BLaER1 (cell line): ENCODE results near the gene CRACR2A.

Experiments
- H3K27ac ChIP-seq: shearing (Covaris generic); formaldehyde crosslinking; 2 replicates; pipeline ENCODE4 v1.8.1; 2022
- H3K27me3 ChIP-seq: shearing (Covaris generic); formaldehyde crosslinking; 2 replicates; pipeline ENCODE4 v1.8.1; 2022
- H3K36me3 ChIP-seq: shearing (Covaris generic); formaldehyde crosslinking; 2 replicates; pipeline ENCODE4 v1.8.1; 2022
- H3K4me1 ChIP-seq: shearing (Covaris generic); formaldehyde crosslinking; 2 replicates; pipeline ENCODE4 v1.8.1; 2022
- H3K4me2 ChIP-seq: shearing (Covaris generic); formaldehyde crosslinking; 2 replicates; pipeline ENCODE4 v1.8.1; 2022
- H3K4me3 ChIP-seq: shearing (Covaris generic); formaldehyde crosslinking; 2 replicates; pipeline ENCODE4 v1.8.1; 2022
- H3K9ac ChIP-seq: shearing (Covaris generic); formaldehyde crosslinking; 2 replicates; pipeline ENCODE4 v1.8.1; 2022
- H3K9me3 ChIP-seq: shearing (Covaris generic); formaldehyde crosslinking; 2 replicates; pipeline ENCODE4 v1.8.1; 2022
- H4K20me1 ChIP-seq: shearing (Covaris generic); formaldehyde crosslinking; 2 replicates; pipeline ENCODE4 v1.8.1; 2022
- Cebpa-rat ChIP-seq: shearing (Covaris generic); IDR thresholded peaks from 2 replicates; pipeline ENCODE4 v1.8.1; 2022

The CRACR2A gene

GRCh38 chr12:3578557-3578956 is 174.4 kb downstream of the CRACR2A start:
- H3K9me3 ChIP-seq: no peaks in the 10 kb centered on the region
- H3K9ac ChIP-seq: no peak overlapping the region
- peak overlapping the region; percentile 80; the same call in 1 of the 2 replicates for H3K4me2 ChIP-seq
- peaks cover 37% of the 10 kb centered on the region for H3K4me1 ChIP-seq
- H3K36me3 ChIP-seq: no peaks in the 10 kb centered on the region
- no peak overlapping the region for H3K4me3 ChIP-seq
- H3K27me3 ChIP-seq: no peaks in the 10 kb centered on the region
- no peaks in the 10 kb centered on the region for H4K20me1 ChIP-seq
- TF ChIP-seq Cebpa-rat: no peak
- H3K27ac ChIP-seq: no peak overlapping the region

GRCh38 chr12:3576891-3577290 is 176.0 kb downstream of the CRACR2A start:
- Histone ChIP-seq H3K4me3 (no peak overlapping the region), H3K9me3 (no peaks in the 10 kb centered on the region), H3K36me3 (no peaks in the 10 kb centered on the region), H3K4me1 (peaks cover 43% of the 10 kb centered on the region), H3K27me3 (no peaks in the 10 kb centered on the region), H3K4me2 (no peak overlapping the region), H3K27ac (no peak overlapping the region), H3K9ac (no peak overlapping the region), H4K20me1 (no peaks in the 10 kb centered on the region)
- no peak for TF ChIP-seq Cebpa-rat

GRCh38 chr12:3574986-3575385 is 177.9 kb downstream of the CRACR2A start:
- Histone ChIP-seq H3K27ac (no peak overlapping the region), H3K9ac (no peak overlapping the region), H4K20me1 (no peaks in the 10 kb centered on the region), H3K27me3 (no peaks in the 10 kb centered on the region), H3K9me3 (no peaks in the 10 kb centered on the region), H3K4me2 (no peak overlapping the region), H3K4me1 (peaks cover 30% of the 10 kb centered on the region), H3K36me3 (no peaks in the 10 kb centered on the region), H3K4me3 (no peak overlapping the region)
- TF ChIP-seq Cebpa-rat: no peak

GRCh38 chr12:3572560-3572959 is 180.3 kb downstream of the CRACR2A start:
- H4K20me1 ChIP-seq: no peaks in the 10 kb centered on the region
- H3K27ac ChIP-seq: no peak overlapping the region
- H3K4me2 ChIP-seq: no peak overlapping the region
- TF ChIP-seq Cebpa-rat: no peak
- H3K36me3 ChIP-seq: no peaks in the 10 kb centered on the region
- no peaks in the 10 kb centered on the region for H3K9me3 ChIP-seq
- no peak overlapping the region for H3K4me3 ChIP-seq
- no peak overlapping the region for H3K9ac ChIP-seq
- H3K4me1 ChIP-seq: peaks cover 14% of the 10 kb centered on the region; the same call in 1 of the 2 replicates
- H3K27me3 ChIP-seq: no peaks in the 10 kb centered on the region

- Histone ChIP-seq H4K20me1 (no peaks in the 10 kb centered on the region), H3K4me3 (no peak overlapping the region), H3K27me3 (no peaks in the 10 kb centered on the region), H3K4me1 (peaks cover 14% of the 10 kb centered on the region; the same call in 1 of the 2 replicates), H3K9me3 (no peaks in the 10 kb centered on the region), H3K4me2 (no peak overlapping the region), H3K9ac (no peak overlapping the region), H3K27ac (no peak overlapping the region), H3K36me3 (no peaks in the 10 kb centered on the region)
- TF ChIP-seq Cebpa-rat: no peak
Measured at GRCh38 chr12:3571724-3572123, 181.2 kb downstream of the CRACR2A start.

GRCh38 chr12:3571323-3571722 is 181.6 kb downstream of the CRACR2A start:
- no peaks in the 10 kb centered on the region for H4K20me1 ChIP-seq

GRCh38 chr12:3568695-3569094 is 184.2 kb downstream of the CRACR2A start:
- no peak overlapping the region for H3K4me2 ChIP-seq
- H3K9ac ChIP-seq: no peak overlapping the region
- H4K20me1 ChIP-seq: no peaks in the 10 kb centered on the region
- H3K9me3 ChIP-seq: no peaks in the 10 kb centered on the region
- peaks cover 9% of the 10 kb centered on the region; the same call in 1 of the 2 replicates for H3K4me1 ChIP-seq
- H3K4me3 ChIP-seq: no peak overlapping the region
- no peaks in the 10 kb centered on the region for H3K36me3 ChIP-seq
- H3K27ac ChIP-seq: no peak overlapping the region
- no peaks in the 10 kb centered on the region for H3K27me3 ChIP-seq
- TF ChIP-seq Cebpa-rat: no peak

More at GRCh38 chr12:3571323-3571722, 181.6 kb downstream of the CRACR2A start:
- H3K9me3 ChIP-seq: no peaks in the 10 kb centered on the region
- no peak overlapping the region for H3K9ac ChIP-seq
- no peaks in the 10 kb centered on the region for H3K27me3 ChIP-seq
- no peaks in the 10 kb centered on the region for H3K36me3 ChIP-seq
- no peak overlapping the region for H3K4me2 ChIP-seq
- H3K4me3 ChIP-seq: no peak overlapping the region
- TF ChIP-seq Cebpa-rat: no peak
- peaks cover 14% of the 10 kb centered on the region; the same call in 1 of the 2 replicates for H3K4me1 ChIP-seq
- H3K27ac ChIP-seq: no peak overlapping the region

GRCh38 chr12:3565985-3566384 is 186.9 kb downstream of the CRACR2A start:
- Histone ChIP-seq H3K27me3 (no peaks in the 10 kb centered on the region), H4K20me1 (no peaks in the 10 kb centered on the region), H3K9ac (no peak overlapping the region), H3K27ac (no peak overlapping the region), H3K9me3 (no peaks in the 10 kb centered on the region), H3K36me3 (no peaks in the 10 kb centered on the region), H3K4me2 (no peak overlapping the region), H3K4me1 (peaks cover 3% of the 10 kb centered on the region), H3K4me3 (no peak overlapping the region)
- no peak for TF ChIP-seq Cebpa-rat
